ENCODE results near the gene NSUN3. TPM values are rescaled to one million over a fixed set of nuclear protein-coding genes. Genes with fewer than 3 reads are reported as not detected.

The NSUN3 gene
- total and polyA plus RNA-seq, 4 donors: 3.9 to 20.0 (median 13.9) TPM

DNA sequence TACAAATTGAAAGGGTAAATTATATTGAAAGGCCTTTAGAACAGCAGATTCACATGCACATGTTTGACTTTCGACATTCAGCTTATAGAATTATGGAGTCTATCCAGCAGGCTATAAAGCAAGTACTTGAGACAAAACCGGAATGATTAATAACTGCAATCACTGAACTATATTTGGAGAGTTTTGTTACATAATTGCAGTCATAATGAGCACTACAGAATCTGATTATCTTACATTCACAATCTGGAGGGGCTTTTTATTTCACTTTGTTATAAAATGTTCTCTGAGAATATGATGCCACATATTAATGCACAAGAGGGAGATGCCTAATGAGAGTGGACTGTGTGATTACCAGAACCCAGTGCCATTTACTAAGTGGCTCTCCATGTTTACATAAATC is 64.3 kb downstream of the NSUN3 start:
- H3K4me1 ChIP-seq (ENCODE audit: control insufficient read depth in 1 of 2, insufficient read depth in 2 of 2, low read length in 2 of 2): no peaks in the 10 kb centered on the region
- intact Hi-C loops (cut with DNase I): no loop called here
- no peak for ATAC-seq (ENCODE audit: low FRiP score)
- peaks cover 0 to 2% of the 10 kb centered on the region in 2 donors for H3K36me3 ChIP-seq (ENCODE audit: control insufficient read depth in 1 of 2, insufficient read depth in 2 of 2, low read length in 1 of 2)
- H3K4me3 ChIP-seq (ENCODE audit: low read length in 2 of 2): no peak overlapping the region
- H3K9me3 ChIP-seq (ENCODE audit: control insufficient read depth, low read length): no peaks in the 10 kb centered on the region
- H3K27ac ChIP-seq (ENCODE audit: low read depth in 1 of 2, low read length in 2 of 2): no peak overlapping the region
- WGBS, 2 donors: 61 to 66% methylated on average over 2 of the region's 2 CpGs
- no peaks in the 10 kb centered on the region for H3K27me3 ChIP-seq (ENCODE audit: control insufficient read depth in 1 of 2, insufficient read depth in 2 of 2, low read length in 1 of 2)
- DNase-seq: no peak

DNA sequence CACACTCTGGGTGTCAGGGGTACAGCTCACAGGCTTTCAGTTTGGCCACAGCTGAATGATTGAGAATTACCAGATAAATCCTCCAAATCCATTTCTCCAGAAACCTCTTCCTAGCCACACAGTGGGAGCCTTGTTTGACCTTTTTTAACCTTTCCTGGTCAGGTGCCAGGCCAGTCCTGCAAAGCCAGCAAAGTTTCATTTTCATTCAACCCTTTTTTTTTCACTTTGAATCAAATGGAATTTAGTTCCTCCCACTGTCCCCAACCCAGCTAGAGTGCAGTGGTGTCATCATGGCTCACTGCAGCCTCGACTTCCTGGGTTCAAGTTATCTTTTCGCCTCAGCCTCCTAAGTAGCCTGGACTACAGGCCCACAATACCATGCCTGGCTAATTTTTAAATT is 67.8 kb downstream of the NSUN3 start:
- H3K27me3 ChIP-seq (ENCODE audit: control insufficient read depth in 1 of 2, insufficient read depth in 2 of 2, low read length in 1 of 2): no peaks in the 10 kb centered on the region

DNA sequence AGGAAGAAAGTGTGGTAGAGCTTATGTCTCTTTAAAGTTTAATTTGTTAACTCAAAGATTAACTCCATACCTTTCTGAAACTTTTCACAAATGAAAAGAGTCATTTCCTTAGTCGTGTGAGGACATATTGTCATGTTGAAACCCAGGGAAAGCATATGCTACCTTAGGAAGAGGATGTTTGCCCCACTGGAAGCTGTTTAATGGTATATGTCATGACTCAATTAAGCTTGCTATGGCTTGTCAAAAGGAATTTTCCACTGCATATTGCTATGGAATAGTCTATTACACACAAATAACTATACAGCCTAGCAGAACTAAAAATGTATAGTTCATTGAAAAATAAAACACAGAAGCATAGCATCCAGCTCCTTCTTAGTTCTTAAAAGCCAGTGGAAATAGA is 69.9 kb downstream of the NSUN3 start:
- no peaks in the 10 kb centered on the region for H3K36me3 ChIP-seq (ENCODE audit: control insufficient read depth in 1 of 2, insufficient read depth in 2 of 2, low read length in 1 of 2)
- H3K4me3 ChIP-seq (ENCODE audit: low read length in 2 of 2): no peak overlapping the region
- WGBS, 2 donors: 15 to 23% methylated on average over 1 of the region's 1 CpG
- no peak overlapping the region for H3K27ac ChIP-seq (ENCODE audit: low read depth in 1 of 2, low read length in 2 of 2)
- H3K9me3 ChIP-seq (ENCODE audit: control insufficient read depth, low read length): no peaks in the 10 kb centered on the region
- no peak for DNase-seq
- ATAC-seq (ENCODE audit: low FRiP score): no peak
- intact Hi-C loops (cut with DNase I): no loop called here
- no peaks in the 10 kb centered on the region for H3K4me1 ChIP-seq (ENCODE audit: control insufficient read depth in 1 of 2, insufficient read depth in 2 of 2, low read length in 2 of 2)
- no peaks in the 10 kb centered on the region for H3K27me3 ChIP-seq (ENCODE audit: control insufficient read depth in 1 of 2, insufficient read depth in 2 of 2, low read length in 1 of 2)

More for the DNA sequence above, 67.8 kb downstream of the NSUN3 start:
- ATAC-seq (ENCODE audit: low FRiP score): no peak
- no peaks in the 10 kb centered on the region for H3K9me3 ChIP-seq (ENCODE audit: control insufficient read depth, low read length)
- 91 to 94% methylated on average over 2 of the region's 2 CpGs for WGBS, 2 donors
- no peak overlapping the region for H3K27ac ChIP-seq (ENCODE audit: low read depth in 1 of 2, low read length in 2 of 2)
- no peak overlapping the region for H3K4me3 ChIP-seq (ENCODE audit: low read length in 2 of 2)
- no peaks in the 10 kb centered on the region for H3K36me3 ChIP-seq (ENCODE audit: control insufficient read depth in 1 of 2, insufficient read depth in 2 of 2, low read length in 1 of 2)
- no peak for DNase-seq
- intact Hi-C loops (cut with DNase I): no loop called here
- no peaks in the 10 kb centered on the region for H3K4me1 ChIP-seq (ENCODE audit: control insufficient read depth in 1 of 2, insufficient read depth in 2 of 2, low read length in 2 of 2)

DNA sequence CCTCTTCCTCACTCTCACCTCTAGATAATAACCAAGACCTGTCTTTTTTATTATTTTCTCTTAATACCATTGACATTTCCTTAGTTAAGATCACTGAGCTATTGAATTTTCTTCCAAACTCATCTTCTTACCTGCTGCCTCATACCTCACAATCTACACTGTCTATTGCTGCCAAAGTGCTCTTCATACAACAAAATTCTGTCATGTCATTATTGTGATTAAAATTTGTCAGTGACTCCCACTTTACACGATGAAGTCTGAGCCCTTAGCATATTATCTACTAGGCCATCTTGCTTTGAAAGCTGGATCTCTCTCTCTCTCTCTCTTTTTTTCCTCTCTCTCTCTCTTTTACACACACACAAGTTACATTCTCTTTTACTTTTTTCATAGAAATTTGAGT is 73.3 kb downstream of the NSUN3 start:
- intact Hi-C loops (cut with DNase I): no loop called here
- H3K36me3 ChIP-seq (ENCODE audit: control insufficient read depth in 1 of 2, insufficient read depth in 2 of 2, low read length in 1 of 2): no peaks in the 10 kb centered on the region
- H3K9me3 ChIP-seq (ENCODE audit: control insufficient read depth, low read length): no peaks in the 10 kb centered on the region
- WGBS, 2 donors: 86 to 92% methylated on average over 1 of the region's 1 CpG
- DNase-seq (no peak), ATAC-seq (ENCODE audit: low FRiP score) (no peak)
- H3K27ac ChIP-seq (ENCODE audit: low read depth in 1 of 2, low read length in 2 of 2): no peak overlapping the region
- no peaks in the 10 kb centered on the region for H3K4me1 ChIP-seq (ENCODE audit: control insufficient read depth in 1 of 2, insufficient read depth in 2 of 2, low read length in 2 of 2)
- no peaks in the 10 kb centered on the region for H3K27me3 ChIP-seq (ENCODE audit: control insufficient read depth in 1 of 2, insufficient read depth in 2 of 2, low read length in 1 of 2)
- no peak overlapping the region for H3K4me3 ChIP-seq (ENCODE audit: low read length in 2 of 2)

DNA sequence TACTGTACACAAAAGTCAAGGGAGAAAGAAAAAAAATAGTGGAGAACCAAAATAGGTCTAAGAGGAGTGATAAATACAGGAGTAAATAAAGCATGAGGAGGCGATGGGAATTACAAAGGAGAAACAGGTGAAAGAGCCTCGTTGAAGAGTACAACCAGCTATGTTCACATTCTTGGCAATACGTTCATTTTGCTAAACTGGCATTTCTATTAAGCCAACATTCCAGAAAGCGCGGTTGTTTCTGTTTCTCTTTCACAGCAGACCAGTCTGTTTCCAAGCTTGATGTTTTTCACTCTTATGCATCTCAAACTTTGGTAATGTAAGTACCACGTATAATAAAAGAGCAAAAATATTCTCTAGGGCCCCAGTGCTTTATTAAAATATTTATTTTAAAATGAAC is 74.5 kb downstream of the NSUN3 start:
- H3K27me3 ChIP-seq (ENCODE audit: control insufficient read depth in 1 of 2, insufficient read depth in 2 of 2, low read length in 1 of 2): no peaks in the 10 kb centered on the region
- intact Hi-C loops (cut with DNase I): no loop called here
- ATAC-seq (ENCODE audit: low FRiP score) (no peak), DNase-seq (no peak)
- H3K4me1 ChIP-seq (ENCODE audit: control insufficient read depth in 1 of 2, insufficient read depth in 2 of 2, low read length in 2 of 2): no peaks in the 10 kb centered on the region
- H3K9me3 ChIP-seq (ENCODE audit: control insufficient read depth, low read length): no peaks in the 10 kb centered on the region
- no peak overlapping the region for H3K27ac ChIP-seq (ENCODE audit: low read depth in 1 of 2, low read length in 2 of 2)
- H3K4me3 ChIP-seq (ENCODE audit: low read length in 2 of 2): no peak overlapping the region
- 7 to 8% methylated on average over 6 of the region's 6 CpGs for WGBS, 2 donors
- no peaks in the 10 kb centered on the region for H3K36me3 ChIP-seq (ENCODE audit: control insufficient read depth in 1 of 2, insufficient read depth in 2 of 2, low read length in 1 of 2)

DNA sequence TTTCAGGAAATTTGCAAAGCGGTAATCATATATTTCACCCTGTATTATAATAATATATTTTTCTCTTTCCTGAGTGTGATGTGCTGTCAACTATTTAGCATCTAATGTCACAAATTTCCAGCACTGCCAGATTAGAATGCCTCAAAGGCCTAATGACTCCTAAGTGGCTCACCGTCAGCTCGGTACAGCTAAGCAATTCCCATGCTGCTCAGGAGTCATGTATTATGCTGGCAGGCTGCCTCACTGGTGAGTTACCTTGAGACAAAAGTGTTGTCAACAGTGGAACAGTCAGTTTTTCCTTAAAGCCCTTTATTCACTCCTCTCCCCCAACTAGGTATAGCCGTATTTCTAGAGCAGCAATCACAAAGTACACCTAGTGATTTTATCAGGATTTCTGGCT is 83.6 kb downstream of the NSUN3 start:
- intact Hi-C loops (cut with DNase I): no loop called here
- Histone ChIP-seq H3K4me1 (ENCODE audit: control insufficient read depth in 1 of 2, insufficient read depth in 2 of 2, low read length in 2 of 2) (no peaks in the 10 kb centered on the region), H3K27ac (ENCODE audit: low read depth in 1 of 2, low read length in 2 of 2) (no peak overlapping the region), H3K27me3 (ENCODE audit: control insufficient read depth in 1 of 2, insufficient read depth in 2 of 2, low read length in 1 of 2) (no peaks in the 10 kb centered on the region), H3K9me3 (ENCODE audit: control insufficient read depth, low read length) (no peaks in the 10 kb centered on the region), H3K36me3 (ENCODE audit: control insufficient read depth in 1 of 2, insufficient read depth in 2 of 2, low read length in 1 of 2) (no peaks in the 10 kb centered on the region), H3K4me3 (ENCODE audit: low read length in 2 of 2) (no peak overlapping the region)
- WGBS, 2 donors: 66 to 72% methylated on average over 4 of the region's 4 CpGs
- no peak for ATAC-seq (ENCODE audit: low FRiP score)
- DNase-seq: no peak

DNA sequence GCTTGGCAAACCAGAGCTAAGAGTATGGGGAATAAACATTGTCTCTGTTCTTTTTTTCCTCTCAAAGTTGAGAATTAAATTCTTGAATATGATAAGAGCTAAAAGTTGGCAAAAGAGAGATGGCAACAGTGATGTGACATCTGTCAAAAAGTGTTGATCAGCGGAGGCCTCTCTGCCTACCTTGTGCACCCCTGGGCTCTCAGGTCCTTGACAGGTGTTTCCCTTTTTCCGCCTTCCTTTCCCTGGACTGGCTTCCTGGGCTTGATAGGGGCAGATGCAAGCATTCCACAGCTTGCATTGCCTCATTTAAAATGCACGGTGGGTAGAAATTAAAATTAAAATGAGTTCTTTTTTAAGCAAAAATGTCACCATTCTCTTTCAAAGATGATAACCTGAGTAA is 84.2 kb downstream of the NSUN3 start:
- no peaks in the 10 kb centered on the region for H3K4me1 ChIP-seq (ENCODE audit: control insufficient read depth in 1 of 2, insufficient read depth in 2 of 2, low read length in 2 of 2)
- H3K9me3 ChIP-seq (ENCODE audit: control insufficient read depth, low read length): no peaks in the 10 kb centered on the region
- H3K27ac ChIP-seq (ENCODE audit: low read depth in 1 of 2, low read length in 2 of 2): no peak overlapping the region
- intact Hi-C loops (cut with DNase I): no loop called here
- no peaks in the 10 kb centered on the region for H3K36me3 ChIP-seq (ENCODE audit: control insufficient read depth in 1 of 2, insufficient read depth in 2 of 2, low read length in 1 of 2)
- ATAC-seq (ENCODE audit: low FRiP score) (no peak), DNase-seq (no peak)
- WGBS, 2 donors: 72% methylated on average over 3 of the region's 3 CpGs
- H3K27me3 ChIP-seq (ENCODE audit: control insufficient read depth in 1 of 2, insufficient read depth in 2 of 2, low read length in 1 of 2): no peaks in the 10 kb centered on the region
- no peak overlapping the region for H3K4me3 ChIP-seq (ENCODE audit: low read length in 2 of 2)

DNA sequence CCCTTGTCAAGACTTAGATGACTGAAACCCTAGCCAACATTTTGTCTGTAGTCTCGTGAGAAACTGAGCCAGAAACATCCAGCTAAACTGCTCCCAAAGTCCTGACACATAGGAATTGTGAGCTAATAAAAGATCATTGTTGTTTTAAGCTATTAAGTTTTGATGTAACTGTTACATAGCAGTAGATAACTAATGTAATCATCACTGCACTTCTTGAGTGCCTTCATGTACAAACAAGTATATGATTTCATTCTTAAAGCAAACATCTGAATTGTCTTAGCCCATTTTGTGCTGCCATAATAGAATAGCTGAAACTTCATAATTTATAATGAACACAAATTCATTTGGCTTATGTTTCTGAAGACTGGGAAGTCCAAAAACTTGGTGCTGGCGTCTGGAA is 87.3 kb downstream of the NSUN3 start:
- 28 to 34% methylated on average over 2 of the region's 2 CpGs for WGBS, 2 donors
- H3K27ac ChIP-seq (ENCODE audit: low read depth in 1 of 2, low read length in 2 of 2): no peak overlapping the region
- intact Hi-C loops (cut with DNase I): no loop called here
- no peaks in the 10 kb centered on the region for H3K9me3 ChIP-seq (ENCODE audit: control insufficient read depth, low read length)
- DNase-seq (no peak), ATAC-seq (ENCODE audit: low FRiP score) (no peak)
- H3K4me1 ChIP-seq (ENCODE audit: control insufficient read depth in 1 of 2, insufficient read depth in 2 of 2, low read length in 2 of 2): no peaks in the 10 kb centered on the region
- H3K27me3 ChIP-seq (ENCODE audit: control insufficient read depth in 1 of 2, insufficient read depth in 2 of 2, low read length in 1 of 2): no peaks in the 10 kb centered on the region
- H3K4me3 ChIP-seq (ENCODE audit: low read length in 2 of 2): no peak overlapping the region
- no peaks in the 10 kb centered on the region for H3K36me3 ChIP-seq (ENCODE audit: control insufficient read depth in 1 of 2, insufficient read depth in 2 of 2, low read length in 1 of 2)

DNA sequence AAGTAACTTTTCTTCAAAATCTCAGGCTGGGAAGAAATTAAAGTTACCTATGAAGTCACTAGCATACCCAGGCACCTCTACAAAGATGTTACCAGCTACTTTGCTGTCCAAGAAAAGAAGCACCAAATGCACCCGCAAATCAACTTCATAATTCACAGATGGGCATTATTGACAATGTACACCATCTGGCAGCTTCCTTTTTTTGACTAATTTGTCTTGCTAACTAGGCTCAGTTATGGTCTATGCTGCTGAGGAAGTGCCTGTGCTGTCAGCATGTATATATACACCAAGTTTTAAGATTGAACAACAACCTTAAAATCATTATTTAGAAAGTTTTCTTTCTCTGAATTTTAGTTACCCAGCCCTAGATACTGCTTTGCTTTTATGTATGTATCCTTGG is 93.8 kb downstream of the NSUN3 start:
- 88 to 91% methylated on average over 1 of the region's 1 CpG for WGBS, 2 donors
- intact Hi-C loops (cut with DNase I): no loop called here
- Histone ChIP-seq H3K36me3 (ENCODE audit: control insufficient read depth in 1 of 2, insufficient read depth in 2 of 2, low read length in 1 of 2) (no peaks in the 10 kb centered on the region), H3K4me3 (ENCODE audit: low read length in 2 of 2) (no peak overlapping the region), H3K27ac (ENCODE audit: low read depth in 1 of 2, low read length in 2 of 2) (no peak overlapping the region), H3K27me3 (ENCODE audit: control insufficient read depth in 1 of 2, insufficient read depth in 2 of 2, low read length in 1 of 2) (no peaks in the 10 kb centered on the region), H3K9me3 (ENCODE audit: control insufficient read depth, low read length) (no peaks in the 10 kb centered on the region), H3K4me1 (ENCODE audit: control insufficient read depth in 1 of 2, insufficient read depth in 2 of 2, low read length in 2 of 2) (no peaks in the 10 kb centered on the region)
- ATAC-seq (ENCODE audit: low FRiP score): no peak
- no peak for DNase-seq
